ENCODE data around the gene MYO5C.
"Not testable (repeated sequence)": the region's sequence is repeated elsewhere in the genome, so short reads cannot be mapped to it uniquely, and the experiment has no call there.

MYO5C gene

DNA sequence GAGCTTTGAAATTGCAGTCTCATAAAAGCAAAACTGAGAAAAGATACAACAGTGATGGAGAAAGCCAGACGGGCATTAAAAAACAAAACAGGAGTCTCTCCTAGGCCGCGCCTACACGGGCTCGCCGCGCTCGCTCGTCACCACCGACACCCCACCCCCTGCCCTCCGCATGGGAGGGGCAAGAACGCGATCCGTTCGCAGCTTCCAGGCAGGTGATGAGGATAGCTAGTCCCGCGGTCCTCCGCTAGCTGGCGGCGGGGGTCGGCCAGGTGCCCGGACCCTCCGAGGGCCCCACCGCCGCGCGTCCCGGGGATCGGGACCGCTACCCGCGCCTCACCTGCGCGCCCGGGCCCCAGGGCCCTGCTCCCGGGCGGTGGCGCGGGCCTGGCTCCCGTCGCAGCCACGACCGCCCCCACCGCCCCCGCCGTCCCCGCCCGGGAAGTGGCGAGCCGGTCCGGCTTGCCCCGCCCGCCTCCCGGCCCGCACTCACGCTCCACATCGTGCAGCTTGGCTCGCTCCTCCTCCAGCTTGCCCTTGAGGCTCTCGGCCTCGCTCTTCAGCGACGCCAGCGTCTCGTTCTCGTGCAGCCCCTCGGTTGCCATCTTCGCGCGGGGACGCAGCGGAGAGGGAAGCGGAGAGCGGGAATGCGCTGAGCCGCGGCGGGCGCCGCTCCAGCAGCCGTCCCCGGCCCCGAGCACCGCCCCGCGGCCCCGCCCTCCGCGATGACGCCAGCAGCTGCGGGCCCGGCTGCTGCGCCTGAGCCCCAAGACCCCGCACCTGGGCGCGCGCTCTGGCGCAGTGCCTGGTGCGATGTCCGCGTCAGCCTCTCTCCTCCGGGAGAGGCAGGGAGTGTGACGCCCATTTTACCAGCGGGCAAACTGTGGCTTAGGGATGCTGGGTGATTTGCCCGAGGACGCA, 116.1 kb downstream of the MYO5C start:
- peak in 55 of 58 donors; percentile 32 to 85 (median 66) for DNase-seq

DNA sequence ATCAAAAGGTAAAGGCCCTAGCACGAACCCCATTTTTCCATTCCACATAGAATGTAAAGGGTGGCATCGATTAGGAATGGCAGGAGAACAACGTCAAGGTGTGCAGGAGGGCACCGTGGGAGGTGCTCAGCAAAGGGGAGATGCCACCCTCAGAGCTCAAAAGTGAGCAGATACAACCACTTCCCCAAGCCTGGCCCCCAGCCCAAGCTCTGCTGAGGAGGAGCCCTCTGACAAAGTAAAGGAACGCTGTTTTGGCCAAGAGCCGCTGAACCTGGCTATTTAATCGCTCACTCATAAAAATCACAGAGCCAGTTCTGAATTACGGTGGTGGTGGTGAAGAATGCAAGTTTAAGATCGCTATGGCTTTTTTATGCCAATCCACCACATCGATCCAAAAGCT, 116.8 kb downstream of the MYO5C start:
- DNase-seq: no peak

DNA sequence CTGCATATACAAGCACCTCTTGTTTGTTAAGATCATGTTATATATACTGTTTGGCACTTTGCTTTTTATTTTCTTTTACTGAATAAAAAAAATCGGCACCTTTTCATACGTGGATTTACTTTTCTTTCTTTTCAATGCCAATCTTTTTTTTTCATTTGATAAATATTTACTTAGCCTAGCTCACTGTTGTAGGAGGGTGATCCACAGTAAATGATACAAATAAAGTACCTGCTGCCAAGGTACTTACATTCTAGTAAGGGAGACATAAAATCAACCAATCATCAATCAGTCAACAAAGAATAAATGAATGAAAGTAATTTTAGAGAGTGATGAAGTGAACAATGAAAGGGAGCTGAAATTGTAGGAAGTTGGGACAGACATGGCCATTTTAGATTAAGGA, 122.7 kb downstream of the MYO5C start:
- DNase-seq: no peak

DNA sequence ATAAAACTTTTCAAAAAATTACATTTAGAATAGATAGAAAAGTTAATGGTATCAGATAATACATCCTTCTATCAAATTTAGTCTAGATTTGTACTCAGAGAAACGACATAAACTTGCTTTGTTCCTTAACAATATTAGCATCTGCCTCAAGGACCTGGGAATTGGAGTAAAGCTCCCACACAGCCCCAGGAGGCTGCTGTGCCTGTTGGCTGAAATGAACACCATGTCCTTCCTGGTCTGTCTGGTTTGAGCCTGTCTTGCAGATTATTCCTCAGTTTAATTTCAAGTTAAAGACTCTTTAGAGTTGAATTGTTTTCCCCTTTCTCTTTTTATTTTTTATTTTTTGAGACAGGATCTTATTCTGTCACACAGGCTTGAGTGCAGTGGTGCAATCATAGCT, 123.8 kb downstream of the MYO5C start:
- DNase-seq: no peak

DNA sequence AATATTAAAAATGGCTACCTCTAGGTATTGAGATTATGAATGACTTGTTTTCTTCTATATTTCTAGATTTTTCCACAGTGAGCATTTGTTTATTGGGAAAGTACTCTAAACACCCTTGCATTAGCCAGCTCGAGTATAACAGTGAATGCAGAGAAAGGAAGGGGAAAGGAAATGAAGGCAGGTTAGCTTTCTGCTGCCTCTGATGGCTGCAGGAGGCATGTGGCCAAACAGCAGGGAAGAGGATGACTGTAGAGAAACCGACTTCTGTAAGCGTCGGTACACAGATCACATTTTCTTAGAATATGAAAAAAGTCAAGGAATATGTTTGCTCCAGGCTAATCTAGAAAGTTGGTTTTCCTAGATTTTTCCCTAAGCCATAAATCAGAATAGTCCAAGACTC, 124.2 kb downstream of the MYO5C start:
- DNase-seq: peak in 3 of 58 donors; percentile 15 to 18 (median 16)

DNA sequence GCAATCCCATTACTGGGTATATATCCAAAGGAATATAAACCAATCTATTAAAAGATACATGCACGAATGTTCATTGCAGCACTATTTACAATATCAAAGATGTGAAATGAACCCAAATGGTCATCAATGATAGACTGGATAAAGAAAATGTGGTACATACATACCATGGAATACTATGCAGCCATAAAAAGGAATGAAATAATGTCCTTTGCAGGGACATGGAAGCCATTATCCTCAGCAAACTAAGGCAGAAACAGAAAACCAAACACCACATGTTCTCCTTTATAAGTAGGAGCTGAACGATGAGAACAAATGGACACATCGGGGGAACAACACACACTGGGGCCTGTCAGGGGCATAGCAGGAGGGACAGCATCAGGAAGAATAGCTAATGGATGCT, 125.4 kb downstream of the MYO5C start:
- not testable (repeated sequence) for DNase-seq

DNA sequence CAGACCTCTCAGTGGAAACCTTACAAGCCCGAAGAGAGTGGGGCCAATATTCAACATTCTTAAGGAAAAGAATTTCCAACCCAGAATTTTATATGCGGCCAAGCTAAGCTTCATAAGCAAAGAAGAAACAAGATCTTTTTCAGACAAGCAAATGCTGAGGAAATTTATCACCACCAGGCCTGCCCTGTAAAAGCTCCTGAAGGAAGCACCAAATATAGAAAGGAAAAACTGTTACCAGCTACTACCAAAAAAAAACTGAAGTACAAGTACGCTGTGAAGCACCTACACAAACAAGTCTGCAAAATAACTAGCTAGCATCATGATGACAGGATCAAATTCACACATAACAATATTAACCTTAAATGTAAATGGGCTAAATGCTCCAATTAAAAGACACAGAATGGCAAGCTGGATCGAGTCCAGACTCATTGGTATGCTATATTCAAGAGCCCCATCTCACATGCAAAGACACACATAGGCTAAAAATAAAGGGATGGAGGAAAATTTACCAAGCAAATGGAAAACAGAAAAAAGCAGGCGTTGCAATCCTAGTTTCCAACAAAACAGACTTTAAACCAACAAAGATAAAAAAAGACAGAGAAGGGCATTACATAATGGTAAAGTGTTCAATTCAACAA, 130.0 kb downstream of the MYO5C start:
- peak in 2 of 58 donors; percentile 10 to 20 for DNase-seq

DNA sequence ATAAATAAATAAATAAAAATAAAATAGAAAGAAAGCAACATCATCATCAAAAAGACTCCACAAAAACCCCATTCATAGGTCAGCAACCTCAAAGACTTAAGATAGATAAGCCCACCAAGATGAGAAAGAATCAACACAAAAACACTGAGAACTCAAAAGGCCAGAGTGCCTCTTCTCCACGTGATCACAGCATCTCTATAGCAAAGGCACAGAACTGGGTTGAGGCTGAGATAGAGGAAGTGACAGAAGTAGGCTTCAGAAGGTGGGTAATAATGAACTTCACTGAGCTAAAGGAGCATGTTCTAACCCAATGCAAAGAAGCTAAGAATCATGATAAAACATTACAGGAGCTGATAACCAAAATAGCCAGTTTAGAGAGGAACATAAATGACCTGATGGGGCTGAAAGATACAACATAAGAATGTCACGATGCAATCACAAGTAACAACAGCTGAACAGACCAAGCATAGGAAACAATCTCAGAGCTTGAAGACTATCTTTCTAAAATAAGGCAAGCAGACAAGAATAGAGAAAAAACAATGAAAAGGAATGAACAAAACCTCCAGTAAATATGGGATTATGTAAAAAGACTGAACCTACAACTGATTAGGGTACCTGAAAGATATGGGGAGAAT, 130.9 kb downstream of the MYO5C start:
- DNase-seq: no peak

DNA sequence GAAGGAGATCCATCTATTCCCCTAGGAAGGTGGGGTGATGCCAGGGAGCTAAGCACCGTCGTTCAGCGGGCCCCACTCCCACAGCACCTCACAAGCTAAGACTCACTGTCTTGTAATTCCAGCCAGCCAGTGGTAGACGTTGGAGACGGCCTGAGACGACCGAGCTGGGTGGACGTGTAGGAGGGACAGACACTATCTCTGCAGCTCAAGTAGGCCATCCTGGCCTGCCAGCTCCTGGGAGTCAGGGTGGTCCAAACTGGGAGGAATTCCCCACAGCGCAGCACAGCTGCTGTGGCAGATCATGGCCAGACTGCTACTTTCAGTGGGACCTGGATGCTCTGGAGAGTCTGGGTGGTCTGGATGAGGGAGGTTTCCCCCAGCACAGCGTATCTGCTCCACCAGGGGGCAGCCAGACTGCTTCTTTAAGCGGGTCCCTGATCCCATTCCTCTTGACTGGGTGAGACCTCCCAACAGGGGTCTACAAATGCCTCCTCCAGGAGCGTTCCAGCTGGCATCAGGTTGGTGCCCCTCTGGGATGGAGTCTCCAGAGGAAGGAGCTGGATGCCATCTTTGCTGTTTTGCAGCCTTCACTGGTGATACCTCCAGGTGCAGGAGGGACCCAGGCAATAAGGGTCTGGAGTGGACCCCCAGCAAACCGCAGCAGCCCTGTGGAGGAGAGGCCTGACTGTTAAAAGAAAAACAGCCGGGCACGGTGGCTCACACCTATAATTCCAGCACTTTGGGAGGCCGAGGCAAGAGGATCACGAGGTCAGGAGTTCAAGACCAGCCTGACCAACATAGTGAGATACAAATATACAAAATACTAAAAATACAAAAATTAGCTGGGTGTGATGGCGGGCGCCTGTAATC, 132.0 kb downstream of the MYO5C start:
- no peak for DNase-seq

DNA sequence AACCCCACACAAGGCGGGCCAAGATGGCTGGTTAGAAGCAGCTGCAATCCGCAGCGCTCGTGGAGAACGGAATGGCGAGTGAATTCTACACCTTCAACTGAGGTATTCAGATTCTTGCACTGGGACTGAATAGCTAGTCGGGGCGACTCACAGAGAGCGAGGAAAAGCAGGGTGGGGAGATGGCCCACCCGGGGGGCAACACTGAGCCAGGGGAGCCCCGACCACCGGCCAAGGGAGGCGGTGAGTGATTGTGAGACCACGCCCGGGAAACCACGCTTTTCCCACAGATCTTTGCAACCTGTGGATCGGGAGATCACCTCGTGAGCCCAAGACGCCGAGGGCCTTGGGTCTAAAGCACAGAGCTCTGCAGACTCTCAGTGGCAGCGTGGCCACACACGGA, 132.7 kb downstream of the MYO5C start:
- DNase-seq: no peak

DNA sequence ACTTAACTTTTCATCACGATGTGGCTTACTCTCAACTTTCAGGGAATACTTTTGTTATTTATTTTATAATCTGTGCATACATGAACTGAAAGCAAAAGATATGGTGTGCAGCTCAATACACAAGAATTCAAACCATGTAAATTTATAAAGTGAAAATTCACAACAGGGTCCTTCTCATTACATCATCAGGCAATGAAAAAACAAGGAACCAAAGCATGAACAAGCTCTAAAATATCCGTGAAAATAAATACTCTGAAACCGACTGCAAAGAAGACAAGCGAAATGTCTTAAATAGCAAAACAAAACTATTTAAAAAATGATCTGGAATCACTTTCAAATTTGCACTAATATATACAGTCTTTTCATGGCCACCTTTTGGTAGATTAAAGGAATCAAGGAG, 133.3 kb downstream of the MYO5C start:
- DNase-seq: no peak

DNA sequence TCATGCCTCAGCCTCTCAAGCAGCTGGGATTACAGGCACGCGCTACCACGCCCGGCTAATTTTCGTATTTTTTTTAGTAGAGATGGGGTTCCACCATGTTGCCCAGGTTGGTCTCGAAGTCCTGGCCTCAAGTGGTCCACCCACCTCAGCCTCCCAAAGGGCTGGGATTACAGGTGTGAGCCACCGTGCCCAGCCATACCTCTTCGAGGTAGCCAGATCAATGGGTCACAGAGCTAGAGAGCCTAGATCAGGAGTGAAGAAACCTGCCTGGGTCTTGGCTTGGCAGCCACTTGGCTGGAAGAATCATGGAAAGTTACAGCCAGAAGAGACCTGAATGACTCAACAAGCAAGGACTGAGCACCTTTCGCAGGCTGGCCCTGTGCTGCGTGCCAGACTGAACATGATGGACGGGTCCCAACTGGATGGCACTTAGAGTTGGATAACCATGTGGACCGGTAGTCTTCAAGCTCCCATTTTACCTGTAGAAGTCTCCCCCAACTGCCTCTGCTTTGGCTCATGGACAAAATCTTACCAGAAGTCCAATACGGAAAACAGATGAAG, 134.1 kb downstream of the MYO5C start:
- no peak for DNase-seq

DNA sequence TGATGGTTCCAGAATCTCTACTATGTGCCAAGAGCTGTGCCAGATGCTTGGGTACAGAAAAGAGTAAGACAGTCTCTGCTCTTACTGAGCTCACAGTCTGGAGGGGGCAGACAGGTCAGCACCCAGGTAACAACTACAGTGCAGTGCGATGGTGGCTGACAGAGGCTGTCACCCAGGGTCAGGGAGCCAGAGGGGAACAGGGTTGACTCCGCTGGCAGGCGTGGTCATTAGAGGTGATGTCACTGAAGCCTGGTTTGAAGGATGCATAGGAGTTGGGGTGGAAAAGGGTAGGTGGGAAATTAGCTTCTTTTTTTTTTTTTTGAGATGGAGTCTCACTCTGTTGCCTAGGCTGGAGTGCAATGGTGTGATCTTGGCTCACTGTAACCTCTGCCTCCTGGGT, 136.0 kb downstream of the MYO5C start:
- no peak for DNase-seq

DNA sequence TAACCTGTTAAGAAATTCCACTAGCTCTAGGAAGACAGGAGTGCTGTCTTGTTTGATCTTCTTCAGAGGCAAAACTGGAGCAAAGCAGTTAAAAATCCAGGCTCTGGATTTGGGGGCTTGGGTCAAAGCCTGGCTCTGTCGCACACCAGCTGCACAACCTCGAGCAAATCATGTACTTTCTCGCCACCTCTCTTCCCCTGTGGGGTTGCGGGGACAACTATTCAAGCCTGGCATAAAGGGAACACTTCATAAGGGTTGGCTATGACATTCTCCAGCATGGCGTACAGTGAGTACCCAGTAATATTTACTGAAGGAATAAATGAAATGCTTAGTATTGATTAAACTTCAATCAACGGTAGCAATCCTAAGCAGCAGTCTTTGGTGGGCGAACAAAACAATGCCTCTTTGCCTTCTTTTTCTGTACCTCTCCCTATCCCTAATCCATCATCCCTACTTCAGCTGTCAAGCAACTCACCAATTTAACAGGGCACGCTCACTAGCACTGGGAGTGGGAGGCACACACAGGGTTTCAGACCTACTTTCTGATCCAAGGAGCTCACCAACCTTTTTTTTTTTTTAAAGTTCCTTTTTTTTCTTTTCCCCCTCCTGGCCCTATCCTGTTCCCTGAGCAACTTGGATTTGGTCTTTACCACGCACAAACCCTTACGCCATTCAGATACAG, 137.4 kb downstream of the MYO5C start:
- DNase-seq: peak in 1 of 58 donors; percentile 21

DNA sequence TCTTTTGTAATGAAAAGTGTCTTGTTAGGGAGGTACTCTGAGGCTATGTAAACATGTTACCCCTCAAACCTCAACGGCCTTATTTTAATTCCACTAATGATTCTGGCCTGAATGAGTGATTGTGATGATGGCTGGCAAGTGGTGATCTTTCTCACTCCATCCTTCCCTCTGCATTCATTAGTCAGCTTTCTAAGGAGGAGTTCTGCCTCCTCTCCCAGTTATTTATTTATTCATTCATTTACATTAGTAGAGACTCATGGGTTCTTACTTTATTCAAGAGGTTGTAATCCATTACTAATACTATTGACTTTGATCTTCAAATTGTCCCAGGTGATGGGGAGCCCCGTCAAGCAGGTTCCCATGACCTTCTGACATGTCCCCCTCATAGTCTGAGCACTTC, 139.7 kb downstream of the MYO5C start:
- DNase-seq: no peak

DNA sequence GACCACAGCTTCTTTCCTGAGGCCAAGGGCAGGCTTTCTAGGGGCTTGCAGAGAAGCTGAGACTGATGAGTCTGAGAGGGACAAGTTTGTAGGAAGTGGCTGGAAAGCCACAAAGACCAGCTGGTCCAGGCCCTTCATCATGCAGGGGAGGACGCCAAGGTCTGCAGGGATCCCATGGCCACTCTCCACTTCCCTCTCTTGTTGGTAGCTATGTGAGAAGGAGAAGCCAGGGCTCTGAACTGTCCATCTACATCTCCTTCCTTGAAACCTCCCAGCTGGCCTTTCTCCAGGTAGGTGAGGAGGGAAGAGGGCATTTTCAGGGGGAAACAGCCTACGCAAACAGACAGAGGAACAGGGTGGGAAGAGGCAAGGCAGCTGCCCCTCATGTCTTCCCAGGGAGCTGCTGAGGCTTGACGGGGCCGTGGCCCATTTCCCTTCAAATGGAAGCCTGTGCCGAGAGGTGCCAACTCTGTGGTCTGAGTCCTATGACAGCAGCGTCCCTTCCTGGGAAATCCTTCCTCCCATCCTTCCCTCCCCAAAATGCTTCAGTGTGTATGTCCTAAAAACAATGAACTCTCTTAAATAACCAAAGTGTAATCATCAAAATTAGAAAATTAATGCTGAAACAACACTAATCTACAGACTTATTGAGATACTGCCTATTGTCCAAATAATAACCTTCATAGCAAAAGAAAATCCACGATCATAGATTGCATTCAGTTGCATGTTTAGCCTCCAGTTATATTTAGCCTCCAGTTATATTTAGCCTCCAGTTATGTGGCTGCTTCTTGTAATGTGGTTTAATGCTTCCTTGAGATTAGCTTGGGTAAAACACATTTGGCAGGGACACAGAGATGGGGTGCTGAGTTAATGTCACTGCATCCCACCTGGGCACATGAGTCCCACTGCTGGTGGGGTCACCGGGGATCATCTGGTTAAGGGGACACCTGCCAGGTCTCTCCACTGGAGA, 140.4 kb downstream of the MYO5C start:
- no peak for DNase-seq

DNA sequence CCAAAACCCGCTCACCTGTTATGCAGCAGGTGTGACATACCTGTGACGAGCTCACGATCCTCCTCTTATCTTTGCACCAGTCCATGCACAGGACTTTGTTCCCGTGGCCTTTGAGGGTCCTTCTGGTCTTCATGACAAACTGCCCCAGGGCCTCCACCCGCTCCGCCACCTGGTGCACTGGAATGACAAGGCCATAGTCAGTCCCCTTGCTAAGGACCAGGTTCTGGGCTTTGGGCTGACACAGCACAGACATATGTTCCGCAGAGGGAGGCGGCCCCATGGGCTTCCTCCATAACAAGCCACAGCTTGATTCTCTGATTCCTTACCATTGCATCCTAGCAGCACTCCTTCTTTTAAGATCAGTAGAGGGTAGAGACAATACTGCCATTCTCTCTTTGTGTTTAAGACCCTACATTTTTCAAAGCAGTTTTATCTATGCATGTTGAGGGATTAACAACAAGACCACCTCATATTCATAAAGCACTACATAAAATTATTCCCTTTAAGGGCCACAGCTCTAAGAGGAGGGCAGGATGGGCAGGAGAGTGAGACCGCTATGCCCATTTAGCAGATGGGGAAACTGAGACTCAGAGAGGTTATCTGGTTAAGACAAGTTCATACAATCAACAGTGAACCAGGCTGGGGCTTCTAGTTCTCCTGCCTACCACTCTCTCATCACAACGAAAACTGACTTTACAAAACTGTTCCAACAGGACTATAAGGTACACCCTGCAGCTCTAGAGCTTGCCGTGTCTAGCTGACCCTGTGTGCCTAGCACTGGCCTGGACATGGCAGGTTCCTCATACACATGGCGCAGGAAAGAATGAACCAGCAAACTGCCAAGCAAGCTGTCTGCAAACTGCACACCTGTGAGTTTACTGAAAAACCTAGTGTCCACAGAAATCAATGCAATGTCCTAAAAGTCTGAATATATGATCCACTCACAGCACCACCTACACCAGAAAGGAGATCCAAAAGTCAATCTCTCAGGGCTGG, 141.4 kb downstream of the MYO5C start:
- DNase-seq: no peak

DNA sequence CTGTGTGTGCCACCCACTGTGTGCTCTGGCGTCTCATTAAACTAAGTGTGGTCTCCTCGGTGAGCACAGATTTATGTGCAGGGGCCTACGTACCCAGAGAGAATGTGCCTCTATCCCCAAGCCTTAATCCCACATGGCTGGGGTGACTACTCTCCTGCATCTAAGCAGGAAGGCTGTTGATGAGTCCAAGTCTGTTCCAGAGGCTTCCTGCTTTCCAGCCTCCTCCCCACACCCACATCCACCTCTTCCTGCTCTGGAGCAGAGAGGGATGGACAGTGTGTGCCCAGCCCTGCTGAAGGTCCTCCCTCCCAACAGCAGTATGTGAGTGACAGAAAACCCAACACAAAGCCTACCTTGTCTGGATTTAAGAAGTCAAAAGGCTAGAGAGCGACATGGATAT, 144.3 kb downstream of the MYO5C start:
- no peak for DNase-seq

All from anterior cingulate cortex (tissue), 58 donors.